Measurements from ENCODE around the gene PRKCE.

The PRKCE gene

GRCh38 chr2:45640576-45640975 lies 10.9 kb upstream of the PRKCE start:
- TF ChIP-seq, protein P1, sequence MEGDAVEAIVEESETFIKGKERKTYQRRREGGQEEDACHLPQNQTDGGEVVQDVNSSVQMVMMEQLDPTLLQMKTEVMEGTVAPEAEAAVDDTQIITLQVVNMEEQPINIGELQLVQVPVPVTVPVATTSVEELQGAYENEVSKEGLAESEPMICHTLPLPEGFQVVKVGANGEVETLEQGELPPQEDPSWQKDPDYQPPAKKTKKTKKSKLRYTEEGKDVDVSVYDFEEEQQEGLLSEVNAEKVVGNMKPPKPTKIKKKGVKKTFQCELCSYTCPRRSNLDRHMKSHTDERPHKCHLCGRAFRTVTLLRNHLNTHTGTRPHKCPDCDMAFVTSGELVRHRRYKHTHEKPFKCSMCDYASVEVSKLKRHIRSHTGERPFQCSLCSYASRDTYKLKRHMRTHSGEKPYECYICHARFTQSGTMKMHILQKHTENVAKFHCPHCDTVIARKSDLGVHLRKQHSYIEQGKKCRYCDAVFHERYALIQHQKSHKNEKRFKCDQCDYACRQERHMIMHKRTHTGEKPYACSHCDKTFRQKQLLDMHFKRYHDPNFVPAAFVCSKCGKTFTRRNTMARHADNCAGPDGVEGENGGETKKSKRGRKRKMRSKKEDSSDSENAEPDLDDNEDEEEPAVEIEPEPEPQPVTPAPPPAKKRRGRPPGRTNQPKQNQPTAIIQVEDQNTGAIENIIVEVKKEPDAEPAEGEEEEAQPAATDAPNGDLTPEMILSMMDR (IDR thresholded peaks at IDR 0.05; ENCODE audit: borderline replicate concordance, control extremely low read depth, extremely low read depth, insufficient read depth, missing control alignments): no peak
- no peak for DNase-seq (ENCODE audit: low spot score)
- in situ Hi-C loops (cut with MboI; ENCODE audit: low sequenced_read_pairs, unreplicated experiment): loop anchor here (25.0 kb wide), 1 partner anchor 747 kb away; no protein-coding TSS in a partner anchor

DNA sequence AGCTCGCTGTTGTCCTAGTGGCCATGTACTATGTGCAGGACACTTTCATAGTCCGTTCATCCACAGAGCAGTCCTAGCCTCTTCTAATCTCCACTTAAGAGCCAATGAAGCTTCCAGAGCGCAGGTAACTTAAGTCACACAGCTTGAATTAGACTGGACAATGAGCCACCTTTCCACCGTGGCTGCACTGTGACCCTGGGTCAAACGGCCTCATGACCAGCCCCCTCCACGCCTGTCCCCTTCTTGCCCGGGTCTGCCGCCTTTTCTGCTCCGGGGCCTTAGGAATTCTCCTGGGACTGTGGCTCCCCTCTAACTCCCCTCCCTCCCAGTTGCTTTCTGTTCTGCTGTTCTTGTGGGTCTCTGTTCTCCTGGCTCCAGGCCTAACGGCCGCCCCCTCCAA lies 8.4 kb upstream of the PRKCE start:
- no peak for DNase-seq (ENCODE audit: low spot score)
- in situ Hi-C loops (cut with MboI; ENCODE audit: low sequenced_read_pairs, unreplicated experiment): loop anchor here (25.0 kb wide), 1 partner anchor 744 kb away; no protein-coding TSS in a partner anchor
- TF ChIP-seq, protein P1 (IDR thresholded peaks at IDR 0.05; ENCODE audit: borderline replicate concordance, control extremely low read depth, extremely low read depth, insufficient read depth, missing control alignments): no peak

DNA sequence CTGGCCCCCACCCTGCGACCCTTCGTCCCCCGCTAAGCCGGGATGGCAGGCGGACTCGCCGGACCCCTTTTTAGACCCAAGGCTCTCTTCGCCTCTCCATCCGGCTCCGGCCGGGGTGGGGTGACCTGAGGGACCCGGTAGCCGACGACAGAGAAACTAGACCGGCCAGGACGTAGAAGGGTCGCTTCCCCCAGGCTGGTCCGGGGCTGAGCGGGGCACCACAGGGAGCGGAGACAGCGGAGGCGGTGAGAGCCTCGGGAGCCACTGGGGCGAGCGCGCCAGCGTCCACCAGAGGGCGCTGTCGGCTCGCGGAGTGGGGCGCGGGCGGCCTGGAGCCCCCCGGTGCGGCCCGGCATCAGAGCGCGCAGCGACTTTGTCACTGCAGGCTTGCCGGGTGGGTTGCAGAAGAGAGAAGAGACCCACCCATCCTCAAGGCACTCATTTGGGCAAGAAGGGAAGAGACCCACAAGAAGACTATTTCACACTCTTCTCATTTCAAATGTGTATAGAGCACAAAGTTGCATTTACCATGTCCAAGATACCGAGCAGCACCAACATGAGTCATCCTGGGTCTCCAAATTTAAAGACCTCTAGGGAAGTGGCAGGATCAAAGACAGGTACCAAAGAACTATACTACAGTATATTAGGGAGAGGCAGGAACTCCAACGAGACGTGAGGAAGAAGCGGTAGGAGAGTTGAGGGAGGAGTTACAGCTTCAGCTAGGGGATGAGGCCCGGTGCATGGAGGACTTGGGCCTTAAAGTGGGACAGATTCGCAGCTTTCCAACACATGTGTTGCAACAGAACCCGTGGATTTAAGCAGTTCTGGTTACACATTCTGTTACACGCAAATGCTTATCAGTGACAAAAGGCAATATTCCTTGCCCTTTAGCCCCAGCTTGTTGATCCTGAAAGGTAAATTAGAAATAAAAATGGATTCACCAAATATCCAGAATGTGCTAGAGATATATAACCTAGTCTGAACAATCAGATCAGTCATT lies 7.6 kb upstream of the PRKCE start:
- TF ChIP-seq, protein P1 (IDR thresholded peaks at IDR 0.05; ENCODE audit: borderline replicate concordance, control extremely low read depth, extremely low read depth, insufficient read depth, missing control alignments): peak; percentile 93
- in situ Hi-C loops (cut with MboI; ENCODE audit: low sequenced_read_pairs, unreplicated experiment): loop anchor here (25.0 kb wide), 1 partner anchor 743 kb away; no protein-coding TSS in a partner anchor
- peak; percentile 91 for DNase-seq (ENCODE audit: low spot score)

DNA sequence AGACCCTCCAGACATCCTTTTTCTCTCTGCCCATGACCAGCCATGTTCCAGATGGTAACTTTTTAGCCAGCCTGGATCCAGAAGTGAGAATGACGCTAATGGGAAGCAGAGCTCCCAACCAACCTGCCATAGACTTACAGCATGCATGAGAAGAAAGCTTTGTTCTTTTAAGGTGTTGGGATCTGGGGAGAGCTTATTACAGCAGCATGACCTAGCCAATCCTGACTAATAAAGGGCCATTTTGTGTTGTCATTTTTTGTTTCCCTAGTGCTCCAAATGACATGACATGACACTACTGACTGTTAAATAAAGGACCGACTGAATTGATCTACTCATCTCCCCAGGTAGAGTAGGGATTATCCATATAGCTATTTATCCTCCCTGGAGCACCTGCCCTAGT lies 5.2 kb upstream of the PRKCE start:
- no peak for DNase-seq (ENCODE audit: low spot score)
- in situ Hi-C loops (cut with MboI; ENCODE audit: low sequenced_read_pairs, unreplicated experiment): loop anchor here (25.0 kb wide), 1 partner anchor 741 kb away; no protein-coding TSS in a partner anchor
- TF ChIP-seq, protein P1 (IDR thresholded peaks at IDR 0.05; ENCODE audit: borderline replicate concordance, control extremely low read depth, extremely low read depth, insufficient read depth, missing control alignments): no peak

DNA sequence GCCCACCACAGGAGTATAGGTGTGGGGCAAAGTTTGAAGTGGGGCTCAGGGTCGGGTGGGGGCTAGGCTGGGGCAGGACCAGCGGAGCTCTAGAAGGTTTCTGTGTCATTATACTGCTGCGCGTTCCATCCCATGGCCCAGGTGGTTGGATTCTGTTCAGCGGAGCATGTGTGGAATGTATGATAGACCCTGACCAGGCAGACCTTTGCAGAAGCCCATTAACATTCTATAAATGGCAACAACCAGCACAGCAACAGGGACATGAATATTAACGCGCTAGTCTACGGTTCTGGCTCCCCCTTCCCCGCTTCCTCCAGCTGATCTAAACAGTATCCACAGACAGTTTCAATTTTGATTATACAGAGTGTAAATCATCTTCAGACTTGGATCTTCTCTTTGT lies 4.1 kb upstream of the PRKCE start:
- no peak for DNase-seq (ENCODE audit: low spot score)
- in situ Hi-C loops (cut with MboI; ENCODE audit: low sequenced_read_pairs, unreplicated experiment): loop anchor here (25.0 kb wide), 1 partner anchor 740 kb away; no protein-coding TSS in a partner anchor
- TF ChIP-seq, protein P1 (IDR thresholded peaks at IDR 0.05; ENCODE audit: borderline replicate concordance, control extremely low read depth, extremely low read depth, insufficient read depth, missing control alignments): no peak

GRCh38 chr2:45647986-45648520 lies 3.4 kb upstream of the PRKCE start:
- DNase-seq (ENCODE audit: low spot score): no peak
- TF ChIP-seq, protein P1 (IDR thresholded peaks at IDR 0.05; ENCODE audit: borderline replicate concordance, control extremely low read depth, extremely low read depth, insufficient read depth, missing control alignments): no peak
- in situ Hi-C loops (cut with MboI; ENCODE audit: low sequenced_read_pairs, unreplicated experiment): loop anchor here (25.0 kb wide), 1 partner anchor 739 kb away; no protein-coding TSS in a partner anchor
